HepG2 (cell line): ENCODE measurements around the gene PXMP2. TPM values are rescaled to one million over a fixed set of nuclear protein-coding genes. Genes with fewer than 3 reads are reported as not detected.

Experiments used
- ATAC-seq: fragments of 200-7000 bp; cut with Tn5 transposase; 3 replicates; pipeline ENCODE4 v1.9.1; 2020; ENCODE audit warnings: mild to moderate bottlenecking, moderate library complexity
- BruUV-seq: library from RNA; stranded (reverse); fragments of 400-500 nt; replicated peaks from 2 replicates; lab custom pipeline; 2021; lab: Mats Ljungman, UMichigan
- CTCF ChIA-PET: fragments of 300-600 bp; formaldehyde crosslinking; extraction: SDS; loops from one replicate; lab custom pipeline; 2021; ENCODE audit warnings: low total read pairs, inconsistent platforms, low intra/inter-chr PET ratio; lab: Yijun Ruan, JAX
- POLR2A ChIA-PET: fragments of 350-600 bp; sonication (Branson Sonifier 250); formaldehyde crosslinking; loops from one replicate; lab custom pipeline; 2020; ENCODE audit warnings: antibody characterized with exemption, inconsistent platforms; lab: Yijun Ruan, JAX
- DNase-seq: peaks from one replicate; pipeline ENCODE4 v3.0.0-alpha.2; 2015; ENCODE audit warnings: low spot score
- FAIRE-seq: peaks from 3 replicates; lab custom pipeline; 2011; peaks lifted over from hg19 to GRCh38; lab: Jason Lieb, UNC
- H2AFZ ChIP-seq: one replicate; pipeline ENCODE4 v1.6.1; 2011; ENCODE audit warnings: low read length, inconsistent platforms
- H3K27ac ChIP-seq: fragments of 300-600 bp; 3 replicates; pipeline ENCODE4 v1.8.0; 2011; ENCODE audit warnings: mixed run types, mild to moderate bottlenecking, mixed read lengths, low read length, inconsistent platforms; ENCODE audit not compliant: insufficient read depth; ENCODE audit errors: extremely low read length
- H3K27me3 ChIP-seq, 2 experiments: fragments of 200-600 bp in 1 of 2; 2 replicates in 1 of 2; 3 replicates in 1 of 2; pipeline versions ENCODE4 v1.6.0 to v1.8.0; 2011; ENCODE audit warnings: low read length in 2 of 2, mild to moderate bottlenecking in 2 of 2, moderate library complexity in 2 of 2, inconsistent platforms in 1 of 2; ENCODE audit not compliant: insufficient read depth in 2 of 2, control insufficient read depth in 1 of 2
- H3K36me3 ChIP-seq, 2 experiments: fragments of 200-600 bp in 1 of 2; replicated peaks in 1 of 2; 2 replicates in 1 of 2; 3 replicates in 1 of 2; pipeline versions ENCODE4 v1.5.1 to v1.8.0; 2011; ENCODE audit warnings: low read length in 2 of 2, inconsistent platforms in 1 of 2; ENCODE audit not compliant: insufficient read depth in 2 of 2, control insufficient read depth in 1 of 2
- H3K4me1 ChIP-seq: 2 replicates; pipeline ENCODE4 v1.5.1; 2012; ENCODE audit warnings: low read length, inconsistent platforms; ENCODE audit not compliant: insufficient read depth
- H3K4me2 ChIP-seq: 2 replicates; pipeline ENCODE4 v1.6.0; 2011; ENCODE audit warnings: low read depth, low read length, inconsistent platforms
- H3K4me3 ChIP-seq, 3 experiments: fragments of 200-600 bp in 1 of 3; sonication (generic), shearing (Covaris generic) in 1 of 3; replicated peaks in 1 of 3; 2 replicates each; pipeline ENCODE4 v1.5.1; 2011 to 2016; ENCODE audit warnings: low read length in 3 of 3, inconsistent platforms in 2 of 3, low read depth in 2 of 3, mild to moderate bottlenecking in 2 of 3, control low read depth in 1 of 3, mixed read lengths in 1 of 3; ENCODE audit not compliant: insufficient read depth in 1 of 3
- H3K79me2 ChIP-seq: one replicate; pipeline ENCODE4 v1.6.1; 2011; ENCODE audit warnings: low read length, inconsistent platforms; ENCODE audit not compliant: insufficient read depth
- H3K9ac ChIP-seq: 2 replicates; pipeline ENCODE4 v1.6.0; 2011; ENCODE audit warnings: mild to moderate bottlenecking, low read depth, low read length, inconsistent platforms; ENCODE audit not compliant: insufficient read depth
- H3K9me3 ChIP-seq: 2 replicates; pipeline ENCODE4 v1.5.1; 2012; ENCODE audit warnings: mild to moderate bottlenecking, low read length
- H4K20me1 ChIP-seq: 2 replicates; pipeline ENCODE4 v1.6.0; 2011; ENCODE audit warnings: inconsistent platforms, mild to moderate bottlenecking, low read length, moderate library complexity; ENCODE audit not compliant: insufficient read depth
- BORCS8-MEF2B ChIP-seq: sonication (generic); formaldehyde crosslinking; IDR thresholded peaks from 2 replicates; pipeline ENCODE4 v1.8.0; 2022; ENCODE audit warnings: mild to moderate bottlenecking, missing genetic modification reagents
- FOXK2 ChIP-seq: fragments of 450-650 bp; IDR thresholded peaks from 2 replicates; pipeline ENCODE4 v1.6.1; 2016
- MAFK ChIP-seq, 2 experiments: IDR thresholded peaks in 1 of 2; conservative IDR thresholded peaks in 1 of 2; 2 replicates each; pipeline ENCODE4 v1.6.1; 2011; ENCODE audit warnings: improper control_type of control experiment in 2 of 2, low read length in 2 of 2
- ZSCAN9 ChIP-seq: IDR thresholded peaks from 2 replicates; pipeline ENCODE4 v1.6.1; 2016; ENCODE audit warnings: borderline replicate concordance
- WGBS: methylation state at CpG from one replicate; pipeline ENCODE4 v1.1.6; 2017; ENCODE audit warnings: low lambda C conversion rate; 5-methylcytosine and 5-hydroxymethylcytosine counted together
- in situ Hi-C: cut with HindIII; loops from 2 replicates; pipeline ENCODE4 v1.10.0; 2017; ENCODE audit warnings: low pct_unique_long_range_greater_than_20kb; ENCODE audit not compliant: extremely low pct_ligation_motif_present
- intact Hi-C: fragments of 100-400 bp; cut with micrococcal nuclease; formaldehyde crosslinking; loops from one replicate; pipeline ENCODE4 v1.10.0; 2022; ENCODE audit not compliant: unreplicated experiment
- polyA plus RNA-seq, 8 experiments: library from polyadenylated mRNA; depleted of rRNA in 3 of 8; stranded (reverse) in 7 of 8; unstranded in 1 of 8; fragments of >200 nt; fragmentation: Illumina TruSeq in 4 of 8; extraction: Trizol in 4 of 8; gene quantifications; 2 replicates each; pipeline versions ENCODE4 v1.2.1 to v1.2.3, GENCODE V29; 2011 to 2016; ENCODE audit warnings: low read depth in 4 of 8, missing spikeins in 1 of 8, mixed read lengths in 1 of 8; ENCODE audit not compliant: insufficient read depth in 1 of 8
- total RNA-seq, 5 experiments: library from RNA; depleted of rRNA; stranded (reverse); fragments of >200 nt; fragmentation: Illumina TruSeq; extraction: Trizol; gene quantifications; 2 replicates each; pipeline ENCODE4 v1.2.3, GENCODE V29; 2016; ENCODE audit warnings: low read depth in 1 of 5
- TF ChIP-seq, protein P1 (sequence below): IDR thresholded peaks from 2 replicates; pipeline ENCODE4 v1.4.0; 2020; ENCODE audit warnings: mild to moderate bottlenecking, missing genetic modification reagents
- TF ChIP-seq, protein P2 (sequence below): sonication (generic); formaldehyde crosslinking; IDR thresholded peaks from 2 replicates; pipeline ENCODE4 v1.4.0; 2020; ENCODE audit warnings: mild to moderate bottlenecking, missing genetic modification reagents
- TF ChIP-seq, protein P3 (sequence below): sonication (generic); formaldehyde crosslinking; IDR thresholded peaks from 2 replicates; pipeline ENCODE4 v1.4.0; 2020; ENCODE audit warnings: missing genetic modification reagents
- TF ChIP-seq, protein P4 (sequence below): sonication (generic); formaldehyde crosslinking; IDR thresholded peaks from 2 replicates; pipeline ENCODE4 v1.5.0; 2020; ENCODE audit warnings: missing genetic modification reagents

PXMP2 gene
- total and polyA plus RNA-seq, 2 of the 13 experiments (the other 11 are each of a cell fraction or from before 2014, with no cell fraction given), result 25.5 to 42.9 TPM

DNA sequence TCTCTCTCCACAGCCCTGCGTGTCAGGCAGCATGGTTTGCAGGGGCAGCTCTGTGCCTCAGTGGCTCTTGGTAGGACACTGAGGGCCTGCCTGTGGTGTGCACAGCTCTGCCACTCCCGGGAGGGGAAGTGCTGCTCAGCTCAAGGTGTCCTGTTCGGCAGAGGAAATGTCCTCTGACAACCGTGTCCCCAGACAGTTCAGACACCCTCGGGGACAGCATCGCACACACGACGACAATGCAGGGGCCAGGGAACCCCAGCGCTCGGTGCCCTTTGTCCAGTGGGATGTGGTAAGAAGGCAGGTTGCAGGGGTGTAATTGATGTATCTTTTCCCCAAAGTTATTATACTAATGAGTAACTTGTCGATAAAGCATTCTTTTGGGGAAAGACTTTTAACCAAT, 60.0 kb downstream of the PXMP2 start:
- no peak for FAIRE-seq
- Histone ChIP-seq H3K4me2 (no peak overlapping the region), H3K4me1 (no peaks in the 10 kb centered on the region), H3K9me3 (no peaks in the 10 kb centered on the region), H3K9ac (no peak overlapping the region), H3K27ac (no peak overlapping the region), H3K79me2 (peaks cover 13% of the 10 kb centered on the region), H3K27me3 (no peaks in the 10 kb centered on the region), H2AFZ (no peak overlapping the region), H3K36me3 (peaks cover 49 to 72% of the 10 kb centered on the region in 2 experiments), H3K4me3 (no peak overlapping the region), H4K20me1 (no peaks in the 10 kb centered on the region)
- 97% methylated on average over 10 of the region's 11 CpGs for WGBS
- in situ Hi-C loops (no loop called here), intact Hi-C loops (no loop called here)
- ChIA-PET CTCF (no interaction called here), POLR2A (no interaction called here)
- ATAC-seq, result no peak
- BruUV-seq, result no TSS peak
- DNase-seq, result no peak
- TF ChIP-seq FOXK2 (no peak), ZSCAN9 (no peak), BORCS8-MEF2B (CRISPR knock-in tag) (no peak), MAFK (conservative IDR thresholded peaks at IDR 0.05 in 1 of 2, IDR thresholded peaks at IDR 0.05 in 1 of 2; ENCODE audit: low read length in 2 of 2) (no peak)
- TF ChIP-seq, protein P1, sequence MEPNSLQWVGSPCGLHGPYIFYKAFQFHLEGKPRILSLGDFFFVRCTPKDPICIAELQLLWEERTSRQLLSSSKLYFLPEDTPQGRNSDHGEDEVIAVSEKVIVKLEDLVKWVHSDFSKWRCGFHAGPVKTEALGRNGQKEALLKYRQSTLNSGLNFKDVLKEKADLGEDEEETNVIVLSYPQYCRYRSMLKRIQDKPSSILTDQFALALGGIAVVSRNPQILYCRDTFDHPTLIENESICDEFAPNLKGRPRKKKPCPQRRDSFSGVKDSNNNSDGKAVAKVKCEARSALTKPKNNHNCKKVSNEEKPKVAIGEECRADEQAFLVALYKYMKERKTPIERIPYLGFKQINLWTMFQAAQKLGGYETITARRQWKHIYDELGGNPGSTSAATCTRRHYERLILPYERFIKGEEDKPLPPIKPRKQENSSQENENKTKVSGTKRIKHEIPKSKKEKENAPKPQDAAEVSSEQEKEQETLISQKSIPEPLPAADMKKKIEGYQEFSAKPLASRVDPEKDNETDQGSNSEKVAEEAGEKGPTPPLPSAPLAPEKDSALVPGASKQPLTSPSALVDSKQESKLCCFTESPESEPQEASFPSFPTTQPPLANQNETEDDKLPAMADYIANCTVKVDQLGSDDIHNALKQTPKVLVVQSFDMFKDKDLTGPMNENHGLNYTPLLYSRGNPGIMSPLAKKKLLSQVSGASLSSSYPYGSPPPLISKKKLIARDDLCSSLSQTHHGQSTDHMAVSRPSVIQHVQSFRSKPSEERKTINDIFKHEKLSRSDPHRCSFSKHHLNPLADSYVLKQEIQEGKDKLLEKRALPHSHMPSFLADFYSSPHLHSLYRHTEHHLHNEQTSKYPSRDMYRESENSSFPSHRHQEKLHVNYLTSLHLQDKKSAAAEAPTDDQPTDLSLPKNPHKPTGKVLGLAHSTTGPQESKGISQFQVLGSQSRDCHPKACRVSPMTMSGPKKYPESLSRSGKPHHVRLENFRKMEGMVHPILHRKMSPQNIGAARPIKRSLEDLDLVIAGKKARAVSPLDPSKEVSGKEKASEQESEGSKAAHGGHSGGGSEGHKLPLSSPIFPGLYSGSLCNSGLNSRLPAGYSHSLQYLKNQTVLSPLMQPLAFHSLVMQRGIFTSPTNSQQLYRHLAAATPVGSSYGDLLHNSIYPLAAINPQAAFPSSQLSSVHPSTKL (CRISPR knock-in tag), result no peak
- TF ChIP-seq, protein P2, sequence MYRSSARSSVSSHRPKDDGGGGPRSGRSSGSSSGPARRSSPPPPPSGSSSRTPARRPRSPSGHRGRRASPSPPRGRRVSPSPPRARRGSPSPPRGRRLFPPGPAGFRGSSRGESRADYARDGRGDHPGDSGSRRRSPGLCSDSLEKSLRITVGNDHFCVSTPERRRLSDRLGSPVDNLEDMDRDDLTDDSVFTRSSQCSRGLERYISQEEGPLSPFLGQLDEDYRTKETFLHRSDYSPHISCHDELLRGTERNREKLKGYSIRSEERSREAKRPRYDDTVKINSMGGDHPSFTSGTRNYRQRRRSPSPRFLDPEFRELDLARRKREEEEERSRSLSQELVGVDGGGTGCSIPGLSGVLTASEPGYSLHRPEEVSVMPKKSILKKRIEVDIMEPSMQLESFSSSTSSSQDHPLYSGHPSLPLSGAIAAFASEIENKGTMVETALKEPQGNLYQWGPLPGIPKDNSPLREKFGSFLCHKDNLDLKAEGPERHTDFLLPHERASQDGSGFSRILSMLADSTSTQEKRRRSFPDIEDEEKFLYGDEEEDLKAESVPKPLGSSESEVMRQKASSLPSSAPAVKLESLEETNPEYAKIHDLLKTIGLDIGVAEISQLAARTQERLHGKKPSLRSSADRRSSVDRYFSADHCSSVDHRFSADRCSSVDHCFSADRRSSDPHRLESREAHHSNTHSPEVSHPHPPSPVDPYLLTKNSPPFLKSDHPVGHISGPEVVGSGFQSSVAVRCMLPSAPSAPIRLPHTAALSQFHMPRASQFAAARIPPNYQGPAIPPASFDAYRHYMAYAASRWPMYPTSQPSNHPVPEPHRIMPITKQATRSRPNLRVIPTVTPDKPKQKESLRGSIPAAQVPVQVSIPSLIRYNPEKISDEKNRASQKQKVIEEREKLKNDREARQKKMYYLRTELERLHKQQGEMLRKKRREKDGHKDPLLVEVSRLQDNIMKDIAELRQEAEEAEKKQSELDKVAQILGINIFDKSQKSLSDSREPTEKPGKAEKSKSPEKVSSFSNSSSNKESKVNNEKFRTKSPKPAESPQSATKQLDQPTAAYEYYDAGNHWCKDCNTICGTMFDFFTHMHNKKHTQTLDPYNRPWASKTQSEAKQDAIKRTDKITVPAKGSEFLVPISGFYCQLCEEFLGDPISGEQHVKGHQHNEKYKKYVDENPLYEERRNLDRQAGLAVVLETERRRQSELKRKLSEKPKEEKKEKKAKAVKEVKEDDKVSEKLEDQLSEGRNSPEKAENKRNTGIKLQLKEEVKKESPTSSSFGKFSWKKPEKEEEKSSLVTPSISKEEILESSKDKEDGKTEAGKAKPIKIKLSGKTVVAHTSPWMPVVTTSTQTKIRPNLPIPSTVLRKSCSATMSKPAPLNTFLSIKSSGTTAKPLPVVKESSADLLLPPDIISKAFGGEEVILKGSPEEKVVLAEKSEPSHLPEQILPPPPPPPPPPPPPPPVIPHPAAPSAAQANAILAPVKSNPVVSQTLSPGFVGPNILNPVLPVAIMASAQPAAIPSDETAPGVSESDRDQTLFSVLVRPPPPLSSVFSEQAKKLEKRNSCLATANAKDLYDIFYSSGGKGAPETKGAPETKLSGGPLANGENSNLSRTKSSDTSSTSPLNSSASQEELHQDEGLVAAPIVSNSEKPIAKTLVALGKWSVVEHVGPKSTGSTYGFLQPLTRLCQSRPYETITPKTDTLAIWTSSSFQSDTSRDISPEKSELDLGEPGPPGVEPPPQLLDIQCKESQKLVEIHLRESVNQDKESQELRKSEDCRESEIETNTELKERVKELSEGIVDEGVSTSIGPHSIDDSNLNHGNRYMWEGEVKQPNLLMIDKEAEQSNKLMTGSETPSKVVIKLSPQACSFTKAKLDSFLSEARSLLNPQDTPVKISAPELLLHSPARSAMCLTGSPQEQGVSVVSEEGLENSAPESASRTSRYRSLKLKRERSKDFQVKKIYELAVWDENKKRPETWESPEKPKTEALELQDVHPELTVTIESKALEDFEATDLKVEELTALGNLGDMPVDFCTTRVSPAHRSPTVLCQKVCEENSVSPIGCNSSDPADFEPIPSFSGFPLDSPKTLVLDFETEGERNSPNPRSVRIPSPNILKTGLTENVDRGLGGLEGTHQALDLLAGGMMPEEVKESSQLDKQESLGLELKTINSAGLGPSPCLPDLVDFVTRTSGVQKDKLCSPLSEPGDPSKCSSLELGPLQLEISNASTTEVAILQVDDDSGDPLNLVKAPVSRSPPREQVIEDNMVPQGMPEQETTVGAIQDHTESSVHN (CRISPR knock-in tag), result no peak
- TF ChIP-seq, protein P3, sequence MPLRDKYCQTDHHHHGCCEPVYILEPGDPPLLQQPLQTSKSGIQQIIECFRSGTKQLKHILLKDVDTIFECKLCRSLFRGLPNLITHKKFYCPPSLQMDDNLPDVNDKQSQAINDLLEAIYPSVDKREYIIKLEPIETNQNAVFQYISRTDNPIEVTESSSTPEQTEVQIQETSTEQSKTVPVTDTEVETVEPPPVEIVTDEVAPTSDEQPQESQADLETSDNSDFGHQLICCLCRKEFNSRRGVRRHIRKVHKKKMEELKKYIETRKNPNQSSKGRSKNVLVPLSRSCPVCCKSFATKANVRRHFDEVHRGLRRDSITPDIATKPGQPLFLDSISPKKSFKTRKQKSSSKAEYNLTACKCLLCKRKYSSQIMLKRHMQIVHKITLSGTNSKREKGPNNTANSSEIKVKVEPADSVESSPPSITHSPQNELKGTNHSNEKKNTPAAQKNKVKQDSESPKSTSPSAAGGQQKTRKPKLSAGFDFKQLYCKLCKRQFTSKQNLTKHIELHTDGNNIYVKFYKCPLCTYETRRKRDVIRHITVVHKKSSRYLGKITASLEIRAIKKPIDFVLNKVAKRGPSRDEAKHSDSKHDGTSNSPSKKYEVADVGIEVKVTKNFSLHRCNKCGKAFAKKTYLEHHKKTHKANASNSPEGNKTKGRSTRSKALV (CRISPR knock-in tag), result no peak
- TF ChIP-seq, protein P4, sequence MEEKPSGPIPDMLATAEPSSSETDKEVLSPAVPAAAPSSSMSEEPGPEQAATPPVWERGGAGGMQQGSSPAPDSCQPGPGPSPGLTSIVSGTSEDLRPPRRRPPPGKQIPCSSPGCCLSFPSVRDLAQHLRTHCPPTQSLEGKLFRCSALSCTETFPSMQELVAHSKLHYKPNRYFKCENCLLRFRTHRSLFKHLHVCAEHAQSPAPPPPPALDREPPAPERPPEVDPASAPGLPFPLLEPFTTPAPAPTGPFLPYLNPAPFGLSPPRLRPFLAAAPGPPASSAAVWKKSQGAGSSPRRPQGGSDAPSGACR (CRISPR knock-in tag), result no peak
